Measurements from ENCODE around the gene CDC42BPB.

- no peak for TF ChIP-seq SUZ12 (IDR thresholded peaks at IDR 0.05; ENCODE audit: extremely low read depth, insufficient read depth, insufficient read length)
- TF ChIP-seq YY1 (IDR thresholded peaks at IDR 0.05; ENCODE audit: insufficient read depth, insufficient read length) = no peak
Measured at GRCh38 chr14:102998393-102998792, 59.0 kb downstream of the CDC42BPB start.

Measured in NT2/D1 (cell line).